RPMI7951 (cell line): ENCODE measurements around the gene SAFB. TPM values are rescaled to one million over a fixed set of nuclear protein-coding genes. Genes with fewer than 3 reads are reported as not detected.
A peak's percentile ranks its signal among the peaks of the same experiment; 100 is the strongest.
"Not testable (repeated sequence)": the region's sequence is repeated elsewhere in the genome, so short reads cannot be mapped to it uniquely, and the experiment has no call there.

Source experiments
- DNase-seq: peaks from one replicate; pipeline ENCODE4 v3.0.0-alpha.2; 2012; ENCODE audit warnings: low read depth
- total RNA-seq: library from RNA; depleted of rRNA; stranded (reverse); fragments of >200 nt; shearing (Covaris generic); gene quantifications from 2 replicates; pipeline ENCODE4 v1.2.3, GENCODE V29; 2014

The SAFB gene
- total RNA-seq, 1 experiment from 2014 or later = 19.5 TPM

DNA sequence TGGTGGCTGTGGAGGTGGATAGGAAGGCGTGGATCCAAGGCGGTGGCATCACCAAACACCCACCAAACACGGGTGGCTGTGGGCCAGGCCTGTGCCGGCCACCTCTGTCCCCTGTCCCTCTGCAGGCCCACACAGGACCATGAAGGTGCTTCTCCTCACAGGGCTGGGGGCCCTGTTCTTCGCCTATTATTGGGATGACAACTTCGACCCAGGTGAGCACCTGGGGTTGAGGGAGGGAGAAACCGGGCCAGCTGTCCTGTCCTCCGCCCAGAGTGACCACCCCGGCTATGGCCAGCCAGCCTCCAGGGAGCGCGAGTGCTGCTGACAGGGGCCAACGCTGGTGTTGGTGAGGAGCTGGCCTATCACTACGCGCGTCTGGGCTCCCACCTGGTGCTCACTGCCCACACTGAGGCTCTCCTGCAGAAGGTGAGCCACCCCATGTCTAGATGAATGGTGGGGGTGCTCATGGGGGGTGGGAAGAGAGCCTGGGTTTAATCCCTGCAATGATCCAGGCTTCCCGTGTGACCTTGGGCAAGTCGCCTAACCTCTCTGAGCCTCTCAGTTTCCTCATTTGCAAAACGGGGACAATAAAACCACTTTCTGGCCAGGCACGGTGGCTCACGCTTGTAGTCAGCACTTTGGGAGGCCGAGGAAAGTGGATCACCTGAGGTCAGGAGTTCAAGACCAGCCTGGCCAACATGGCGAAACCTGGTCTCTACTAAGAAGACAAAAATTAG is 62.0 kb downstream of the SAFB start:
- DNase-seq = no peak

DNA sequence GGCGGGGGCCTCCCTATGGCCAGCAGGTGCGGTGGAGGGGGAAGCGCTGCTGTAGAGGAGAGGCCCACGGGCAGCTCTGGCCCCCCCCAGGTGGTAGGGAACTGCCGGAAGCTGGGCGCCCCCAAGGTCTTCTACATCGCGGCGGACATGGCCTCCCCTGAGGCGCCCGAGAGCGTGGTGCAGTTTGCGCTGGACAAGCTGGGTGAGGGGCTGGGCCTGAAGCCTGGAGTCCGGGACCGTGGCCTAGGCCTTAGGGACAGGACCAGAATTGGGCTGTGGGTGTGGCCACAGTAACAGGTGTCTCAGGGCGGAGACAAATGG is 63.4 kb downstream of the SAFB start:
- DNase-seq = no peak

DNA sequence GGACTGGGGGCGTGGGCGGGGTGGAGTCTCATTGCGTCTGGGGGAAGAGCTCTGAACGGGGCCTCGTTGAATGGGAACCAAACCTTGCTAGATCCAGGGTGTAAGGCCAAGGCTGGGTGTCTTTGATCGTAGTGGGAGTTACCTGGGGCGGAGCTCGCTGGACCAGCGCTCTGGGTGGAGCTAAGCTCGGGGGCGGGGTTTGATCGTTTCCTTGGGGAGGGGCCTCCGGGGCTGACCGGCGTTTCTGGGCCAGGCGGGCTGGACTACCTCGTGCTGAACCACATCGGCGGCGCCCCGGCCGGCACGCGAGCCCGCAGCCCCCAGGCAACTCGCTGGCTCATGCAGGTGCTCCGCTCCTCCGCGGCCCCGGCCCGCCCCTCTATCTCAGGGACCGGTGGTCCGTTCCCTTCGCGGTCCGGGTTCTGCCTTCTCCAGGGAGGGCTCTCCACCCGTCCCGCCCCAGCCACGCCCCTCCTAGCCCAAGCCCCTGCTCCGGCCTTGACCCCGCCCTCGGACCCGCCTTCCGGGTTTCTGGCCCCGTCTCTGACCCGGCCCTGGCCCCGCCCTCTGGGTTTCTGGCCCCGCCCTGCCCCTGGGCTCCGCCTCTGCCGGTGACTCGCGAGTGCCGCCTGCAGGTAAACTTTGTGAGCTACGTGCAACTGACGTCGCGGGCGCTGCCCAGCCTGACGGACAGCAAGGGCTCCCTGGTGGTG is 63.9 kb downstream of the SAFB start:
- DNase-seq = peak; percentile 89

DNA sequence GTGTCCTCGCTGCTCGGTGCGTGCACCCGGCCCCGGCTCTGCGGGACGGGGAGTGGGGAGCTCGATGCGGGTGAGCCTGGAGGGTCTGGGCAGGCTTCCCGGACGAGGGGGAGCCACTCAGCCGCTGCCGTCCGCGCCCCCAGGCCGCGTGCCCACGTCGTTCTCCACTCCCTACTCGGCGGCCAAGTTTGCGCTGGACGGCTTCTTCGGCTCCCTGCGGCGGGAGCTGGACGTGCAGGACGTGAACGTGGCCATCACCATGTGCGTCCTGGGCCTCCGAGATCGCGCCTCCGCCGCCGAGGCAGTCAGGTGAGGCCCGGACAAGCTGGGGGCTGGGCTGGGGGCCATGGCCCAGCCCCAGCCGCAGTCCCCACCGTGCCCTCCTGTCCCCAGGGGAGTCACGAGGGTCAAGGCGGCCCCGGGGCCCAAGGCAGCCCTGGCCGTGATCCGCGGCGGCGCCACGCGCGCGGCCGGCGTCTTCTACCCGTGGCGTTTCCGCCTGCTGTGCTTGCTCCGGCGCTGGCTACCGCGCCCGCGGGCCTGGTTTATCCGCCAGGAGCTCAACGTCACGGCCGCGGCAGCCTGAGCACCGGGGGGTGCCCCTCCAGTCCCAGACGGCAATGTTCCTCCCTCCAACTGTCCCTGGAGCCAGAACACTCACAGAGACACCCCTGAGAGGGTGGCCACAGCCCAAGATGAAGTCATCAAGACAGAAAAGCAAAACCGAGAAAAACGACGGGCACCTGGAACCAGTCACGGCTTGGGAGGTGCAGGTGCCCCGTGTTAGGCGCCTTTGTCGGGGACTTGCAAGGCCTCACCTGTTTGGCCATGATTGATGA is 64.7 kb downstream of the SAFB start:
- peak; percentile 44 for DNase-seq

DNA sequence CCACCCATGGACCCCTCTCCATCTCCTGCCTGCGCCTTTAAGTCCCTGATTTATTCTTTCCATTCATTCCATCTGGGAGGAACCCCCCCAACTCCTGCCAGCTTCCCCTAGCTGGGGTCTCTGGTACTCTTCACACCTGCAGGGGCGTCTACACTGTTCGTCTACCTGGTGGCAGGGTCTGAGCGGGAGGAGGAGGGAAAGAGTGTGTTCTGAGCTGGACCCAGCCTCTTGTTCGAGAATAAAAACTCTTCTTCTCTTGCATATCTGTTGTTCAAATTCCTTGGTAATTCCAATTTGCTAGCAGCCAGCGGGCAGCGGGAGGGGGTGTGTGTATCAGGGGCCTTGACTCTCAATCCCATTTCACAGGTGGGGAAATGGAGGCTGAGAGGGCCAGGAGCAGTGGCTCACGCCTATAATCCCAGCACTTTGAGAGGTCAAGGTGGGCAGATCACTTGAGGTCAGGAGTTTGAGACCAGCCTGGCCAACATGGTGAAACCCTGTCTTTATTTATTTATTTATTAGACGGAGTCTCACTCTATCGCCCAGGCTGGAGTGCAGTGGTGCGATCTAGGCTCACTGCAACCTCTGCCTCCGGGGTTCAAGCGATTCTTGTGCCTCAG is 65.5 kb downstream of the SAFB start:
- DNase-seq = not testable (repeated sequence)

DNA sequence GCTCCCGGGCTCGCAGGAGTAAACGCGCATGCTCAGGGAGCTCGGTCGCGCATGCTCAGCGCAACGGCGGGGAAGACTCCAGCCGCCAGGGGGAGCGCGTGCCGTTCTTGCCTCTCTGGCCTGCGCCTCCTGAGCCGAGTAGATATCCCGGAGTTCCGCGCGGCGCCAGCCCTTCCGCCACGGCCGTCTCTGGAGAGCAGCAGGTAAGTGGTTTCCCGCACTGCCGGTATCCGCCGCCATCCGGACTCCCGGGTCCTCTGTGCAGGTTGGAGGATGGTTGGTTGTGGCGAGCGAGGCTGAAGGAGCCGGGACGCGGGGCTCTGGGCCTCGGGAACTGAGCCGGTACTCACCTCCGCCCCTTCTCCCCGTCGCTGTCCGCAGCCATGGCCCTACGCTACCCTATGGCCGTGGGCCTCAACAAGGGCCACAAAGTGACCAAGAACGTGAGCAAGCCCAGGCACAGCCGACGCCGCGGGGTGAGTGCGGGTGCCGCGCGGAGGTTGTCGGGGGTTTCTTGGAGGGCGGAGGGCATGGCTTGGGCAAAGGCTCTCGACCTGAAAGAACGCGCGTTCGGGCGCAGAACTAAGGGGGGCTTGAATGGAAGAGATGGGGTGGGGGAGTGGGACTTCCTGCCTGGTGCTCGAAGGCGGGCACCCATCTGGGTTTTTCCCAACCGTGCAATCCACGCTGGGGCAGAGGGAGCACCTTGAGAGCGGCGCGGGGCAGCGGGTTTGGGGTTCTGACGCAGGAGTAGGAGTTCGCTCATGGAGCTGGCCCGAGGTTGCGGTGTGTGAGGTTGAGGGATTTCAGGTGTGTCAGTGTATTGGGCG is 67.5 kb downstream of the SAFB start, which contains the start of gene RPL36:
RPL36 (plus strand) TSS at position 171 of the 830 bp plus-strand sequence; CDS start at position 384, 213 bp downstream.
- peak; percentile 93 for DNase-seq

DNA sequence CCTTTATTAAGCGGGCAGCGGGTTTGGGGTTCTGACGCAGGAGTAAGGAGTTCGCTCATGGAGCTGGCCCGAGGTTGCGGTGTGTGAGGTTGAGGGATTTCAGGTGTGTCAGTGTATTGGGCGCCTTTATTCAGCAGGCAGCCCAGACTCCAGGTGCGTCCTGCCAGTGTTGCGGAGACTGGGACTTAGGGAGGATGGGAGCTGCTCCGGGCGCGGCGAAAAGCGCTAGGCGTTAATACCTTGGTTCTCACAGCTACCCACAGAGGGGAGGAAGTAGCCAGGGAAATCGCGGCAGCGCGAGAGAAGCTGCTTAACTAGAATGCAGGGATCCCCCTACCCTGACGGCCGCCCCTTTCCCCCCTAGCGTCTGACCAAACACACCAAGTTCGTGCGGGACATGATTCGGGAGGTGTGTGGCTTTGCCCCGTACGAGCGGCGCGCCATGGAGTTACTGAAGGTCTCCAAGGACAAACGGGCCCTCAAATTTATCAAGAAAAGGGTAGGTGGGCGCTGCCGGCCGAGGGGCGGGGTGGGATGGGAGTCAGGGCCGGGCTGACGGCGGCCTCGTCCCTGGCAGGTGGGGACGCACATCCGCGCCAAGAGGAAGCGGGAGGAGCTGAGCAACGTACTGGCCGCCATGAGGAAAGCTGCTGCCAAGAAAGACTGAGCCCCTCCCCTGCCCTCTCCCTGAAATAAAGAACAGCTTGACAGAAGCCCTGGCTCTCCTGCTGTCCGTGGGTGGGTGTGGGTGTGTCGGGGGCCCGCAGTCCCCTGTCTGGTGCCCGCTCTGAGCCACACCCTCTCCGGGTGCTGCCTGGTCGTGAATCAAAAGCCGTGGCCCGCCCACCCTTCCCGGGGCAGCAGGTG is 68.3 kb downstream of the SAFB start:
- DNase-seq = peak; percentile 40

DNA sequence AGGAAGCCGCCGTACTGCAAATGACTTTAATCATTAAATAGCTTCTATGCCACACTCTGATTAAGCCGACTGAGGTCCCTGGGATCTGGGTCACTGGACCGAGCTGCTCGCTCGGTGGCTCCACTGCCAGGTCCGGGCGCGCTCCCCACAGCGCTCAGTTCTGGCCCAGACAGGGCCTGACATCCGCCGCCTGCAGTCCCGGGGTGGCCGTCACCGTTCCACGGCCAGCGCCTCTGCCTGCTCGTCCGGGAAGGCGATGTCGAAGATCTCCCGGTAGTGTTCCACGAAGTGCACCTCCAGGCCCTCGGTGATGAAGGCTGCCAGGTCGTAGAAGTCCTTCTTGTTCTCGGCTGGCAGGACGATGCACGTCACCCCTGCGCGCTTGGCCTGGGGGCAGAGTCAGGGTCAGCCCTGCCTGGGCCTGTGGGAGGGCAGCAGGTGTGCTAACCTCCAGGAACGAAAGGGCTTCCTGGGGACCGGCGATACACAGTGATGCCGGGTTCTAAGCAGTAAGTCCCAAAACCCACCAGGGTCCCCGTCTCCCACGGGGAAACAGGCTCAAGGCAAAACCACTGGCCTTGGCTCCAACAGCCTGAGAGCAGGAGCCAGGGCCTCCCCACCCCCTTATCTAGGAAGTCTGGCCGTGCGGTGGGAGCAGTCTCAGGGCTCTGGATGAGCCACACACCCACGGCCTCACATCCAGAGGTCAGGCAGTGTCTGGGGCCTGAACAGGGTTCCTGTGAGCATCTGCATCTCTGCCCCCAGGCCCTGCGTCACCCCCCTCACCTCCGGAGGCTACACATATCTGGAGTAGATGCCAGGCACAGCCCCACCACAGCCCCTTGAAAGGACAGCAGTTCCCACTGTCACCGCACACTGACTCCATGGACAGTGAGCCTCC is 69.2 kb downstream of the SAFB start:
- no peak for DNase-seq

DNA sequence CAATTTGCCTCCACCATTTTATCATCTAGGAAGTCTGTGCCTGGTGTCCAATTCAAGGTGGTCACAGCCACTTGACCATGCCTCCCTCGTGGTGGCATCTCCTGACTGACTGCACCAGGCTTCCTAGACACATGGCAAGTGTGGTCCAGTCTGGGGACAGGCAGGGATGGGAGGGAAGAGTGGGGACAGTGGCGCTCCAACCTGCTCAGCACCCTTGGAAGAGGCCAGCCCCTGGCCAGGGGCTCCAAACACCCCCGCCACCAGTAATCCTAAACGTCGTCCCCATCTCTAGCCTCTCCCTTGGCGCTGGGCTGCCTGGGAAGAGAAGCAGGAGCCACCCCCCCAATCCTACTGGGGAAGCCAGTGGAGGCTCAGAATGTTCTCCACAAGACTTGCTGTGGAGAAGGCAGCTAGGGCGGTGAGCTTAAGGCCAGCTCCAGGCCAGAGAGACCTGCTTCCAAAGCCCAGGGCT is 69.9 kb downstream of the SAFB start:
- DNase-seq = no peak

DNA sequence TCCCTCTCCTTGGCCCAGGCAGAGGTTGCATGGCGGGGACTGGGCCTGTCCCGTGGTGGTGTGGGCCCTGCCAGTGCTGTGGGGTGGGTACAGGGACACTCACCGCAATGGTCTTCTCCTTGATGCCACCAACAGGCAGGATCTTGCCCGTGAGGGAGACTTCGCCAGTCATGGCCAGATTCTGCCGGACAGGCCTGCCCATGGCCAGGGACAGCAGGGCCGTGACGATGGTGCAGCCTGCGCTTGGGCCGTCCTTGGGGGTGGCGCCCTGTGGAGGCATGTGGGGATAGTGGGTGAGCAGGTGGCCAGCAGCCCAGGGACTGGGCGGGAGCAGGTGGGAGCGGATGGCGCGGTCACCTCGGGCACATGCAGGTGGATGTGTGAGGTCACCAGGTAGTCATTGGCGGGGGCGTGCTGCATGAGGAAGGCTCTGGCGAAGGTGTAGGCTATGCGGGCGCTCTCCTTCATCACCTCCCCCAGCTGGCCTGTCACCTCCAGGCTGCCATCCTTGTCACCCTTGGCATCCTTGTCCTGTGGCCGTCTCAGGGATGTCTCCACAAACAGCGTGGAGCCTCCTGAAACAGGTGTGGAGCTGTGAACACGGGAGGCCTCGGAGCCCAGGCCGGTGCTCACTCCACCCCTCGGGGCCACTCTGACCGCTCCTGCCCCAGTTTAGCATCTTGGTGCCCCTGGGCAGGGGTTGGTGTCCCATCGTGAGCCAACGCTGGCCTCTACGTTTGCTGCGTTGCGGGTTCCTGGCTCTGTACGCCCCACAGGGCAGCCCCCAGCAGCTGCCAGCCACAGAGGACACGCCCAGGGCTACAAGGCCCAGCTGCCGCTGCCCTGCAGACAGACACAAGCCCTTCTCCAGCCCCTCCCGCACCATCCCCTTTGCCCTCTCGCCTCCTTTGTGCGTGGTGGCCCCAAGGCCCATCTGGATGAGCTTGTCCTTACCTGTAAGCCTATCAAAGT is 70.6 kb downstream of the SAFB start:
- no peak for DNase-seq

DNA sequence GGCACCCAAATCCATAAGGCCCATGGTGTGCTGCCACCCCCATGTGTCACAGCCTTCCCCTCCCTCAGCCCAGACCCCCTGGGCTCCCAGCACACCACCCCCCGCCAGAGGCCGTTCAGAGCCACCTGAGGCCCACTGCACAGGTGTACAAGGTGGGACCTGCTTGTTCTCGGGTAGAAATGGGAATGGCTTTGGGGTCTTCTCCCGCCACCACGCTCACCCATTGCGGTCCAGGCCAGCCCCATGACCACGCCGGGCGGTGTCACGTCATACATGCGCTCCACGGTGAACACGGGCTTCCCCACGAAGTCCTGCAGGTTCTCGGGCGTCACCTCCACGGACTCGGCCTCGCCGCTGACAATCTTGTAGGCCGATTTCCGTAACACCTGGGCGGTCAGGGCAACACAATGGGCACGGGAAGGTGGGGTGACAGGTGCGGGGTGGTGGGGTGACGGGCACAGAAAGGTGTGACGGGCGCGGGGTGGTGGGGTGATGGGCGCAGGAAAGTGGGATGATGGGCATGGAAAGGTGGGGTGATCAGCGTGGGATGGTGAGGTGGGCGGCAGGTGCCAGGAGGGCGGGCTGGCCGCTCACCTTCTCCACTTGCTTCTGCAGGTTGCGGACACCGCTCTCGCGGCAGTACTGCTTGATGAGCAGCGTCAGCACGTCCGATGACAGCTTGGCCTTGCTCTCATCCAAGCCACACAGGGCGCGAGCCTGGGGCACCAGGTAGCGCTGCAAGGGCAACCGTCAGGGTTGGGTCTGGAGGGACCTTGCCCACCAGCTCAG is 71.5 kb downstream of the SAFB start:
- DNase-seq = no peak

DNA sequence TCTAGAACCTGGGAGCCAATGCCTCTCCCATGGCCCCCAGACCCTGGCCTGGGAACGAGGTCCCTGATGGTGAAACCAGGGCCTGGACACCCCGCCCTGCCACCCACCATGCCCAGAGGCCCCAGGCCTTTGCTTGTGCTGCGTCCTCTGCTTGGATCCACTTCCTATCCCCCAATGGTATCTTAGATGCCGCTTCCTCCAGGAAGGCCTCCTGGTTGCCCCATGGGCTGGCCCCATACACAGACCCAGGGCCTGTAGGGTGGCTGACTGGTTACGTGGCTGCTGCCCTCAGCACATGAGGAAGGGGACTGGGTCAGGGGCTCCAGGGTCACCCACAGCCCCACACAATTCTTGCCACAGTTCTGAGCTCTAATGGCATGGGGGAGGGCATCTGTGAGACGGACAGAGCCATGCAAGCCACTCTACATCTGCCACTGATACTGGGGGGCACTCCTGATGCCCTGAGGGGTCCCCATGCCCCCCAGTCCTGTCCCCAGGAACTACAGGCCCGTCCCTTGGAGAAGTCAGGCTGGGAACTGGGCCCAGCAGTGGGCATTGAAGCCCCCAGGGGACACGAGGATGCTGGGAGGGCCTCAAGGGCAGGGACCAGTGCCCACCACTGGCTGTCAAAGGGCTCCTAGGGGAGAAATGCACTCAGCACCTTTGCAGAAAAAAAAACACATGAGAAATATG is 72.2 kb downstream of the SAFB start:
- no peak for DNase-seq

DNA sequence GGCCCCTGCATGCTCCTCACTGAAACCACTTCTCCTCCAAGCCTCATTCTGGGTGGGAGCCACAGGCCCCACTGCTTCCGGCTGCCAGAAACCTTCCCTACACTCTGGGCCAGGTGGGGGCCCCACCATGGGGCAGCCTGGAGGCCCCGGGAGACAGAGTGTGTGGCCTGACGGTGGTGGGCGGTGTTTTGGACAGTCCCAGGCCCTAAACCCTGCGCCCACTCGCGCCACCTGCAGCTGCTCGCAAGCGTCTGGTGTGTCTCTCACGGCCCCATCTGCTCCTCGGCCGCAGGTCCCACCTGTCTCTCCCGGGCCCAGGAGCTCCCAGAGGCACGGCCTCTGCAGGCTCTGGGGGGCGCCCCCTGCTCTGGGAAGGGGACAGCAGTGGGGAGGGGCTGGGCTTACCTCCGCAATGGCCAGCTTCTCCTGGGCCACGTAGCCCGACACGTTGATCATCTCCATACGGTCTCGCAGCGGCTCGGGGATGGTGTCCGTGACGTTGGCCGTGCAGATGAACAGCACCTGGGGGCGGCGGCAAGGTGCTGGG is 72.8 kb downstream of the SAFB start:
- DNase-seq = no peak

DNA sequence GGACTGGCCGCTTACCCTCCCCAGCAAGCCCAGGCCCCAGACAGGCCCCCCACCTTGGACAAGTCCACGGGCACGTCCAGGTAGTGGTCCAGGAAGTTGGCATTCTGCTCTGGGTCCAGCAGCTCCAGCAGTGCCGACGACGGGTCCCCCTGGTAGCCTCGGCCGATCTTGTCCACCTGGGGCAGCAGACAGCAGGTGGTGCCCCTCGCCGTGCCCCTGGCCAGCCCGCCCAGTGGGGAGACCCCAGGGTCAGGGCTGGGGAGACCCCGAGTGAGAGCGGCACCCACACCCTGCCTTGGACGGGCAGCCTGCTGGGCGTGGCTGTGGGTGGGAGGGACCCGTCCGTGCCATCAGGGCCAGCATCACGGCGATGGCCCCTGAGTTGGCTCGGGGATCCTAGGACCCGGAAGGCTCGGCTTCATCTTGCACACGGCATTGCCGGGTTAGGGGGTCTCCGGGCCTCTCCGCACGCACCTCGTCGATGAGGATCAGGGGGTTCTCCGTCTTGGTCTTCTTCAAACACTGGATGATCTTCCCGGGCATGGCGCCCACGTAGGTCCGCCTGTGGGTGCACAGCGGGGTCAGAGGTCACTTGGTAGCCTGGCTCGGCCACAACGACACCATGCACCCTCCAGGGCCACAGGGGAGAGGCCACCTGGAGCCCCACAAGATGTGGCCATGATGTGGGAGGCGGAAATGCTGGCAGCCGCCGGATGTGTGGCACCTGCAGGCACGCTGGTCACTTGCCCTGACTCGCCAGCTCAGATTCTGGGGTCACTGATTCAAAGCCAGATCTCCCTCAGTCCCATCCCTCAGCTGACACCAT is 73.5 kb downstream of the SAFB start:
- no peak for DNase-seq
